Duodenal mucosa (tissue), 2 donors: Measurements from ENCODE around the gene CMIP.
A peak's percentile ranks its signal among the peaks of the same experiment; 100 is the strongest.

ENCODE experiments used
- H3K27ac ChIP-seq: one replicate; pipeline ENCODE4 v1.7.0; 2013; ENCODE audit warnings: low read depth, low read length
- H3K27me3 ChIP-seq, 2 donors: one replicate each; pipeline ENCODE4 v1.7.0; 2013; ENCODE audit warnings: low read length in 2 of 2, control low read depth in 1 of 2; ENCODE audit not compliant: insufficient read depth in 2 of 2, control insufficient read depth in 1 of 2
- H3K36me3 ChIP-seq, 2 donors: one replicate each; pipeline ENCODE4 v1.7.0; 2013; ENCODE audit warnings: low read length in 2 of 2, control low read depth in 1 of 2; ENCODE audit not compliant: insufficient read depth in 2 of 2, control insufficient read depth in 1 of 2
- H3K4me1 ChIP-seq, 2 donors: one replicate each; pipeline ENCODE4 v1.7.0; 2013; ENCODE audit warnings: low read length in 2 of 2, control low read depth in 1 of 2; ENCODE audit not compliant: insufficient read depth in 2 of 2, control insufficient read depth in 1 of 2
- H3K4me3 ChIP-seq, 2 donors: one replicate each; pipeline ENCODE4 v1.7.0; 2013; ENCODE audit warnings: low read length in 2 of 2, low read depth in 1 of 2
- H3K9ac ChIP-seq, 2 donors: one replicate each; pipeline ENCODE4 v1.7.0; 2013; ENCODE audit warnings: low read length in 2 of 2, low read depth in 1 of 2
- H3K9me3 ChIP-seq, 2 donors: one replicate each; pipeline ENCODE4 v1.7.0; 2013; ENCODE audit warnings: low read length in 2 of 2, control low read depth in 1 of 2; ENCODE audit not compliant: control insufficient read depth in 1 of 2

CMIP gene

GRCh38 chr16:81462683-81463082 is 18.1 kb downstream of the CMIP start:
- Histone ChIP-seq H3K4me3 (no peak overlapping the region), H3K27me3 (no peaks in the 10 kb centered on the region), H3K9ac (no peak overlapping the region), H3K4me1 (peaks cover 57% of the 10 kb centered on the region in 2 donors), H3K27ac (no peak overlapping the region), H3K9me3 (no peaks in the 10 kb centered on the region), H3K36me3 (peaks cover 9 to 12% of the 10 kb centered on the region in 2 donors)

DNA sequence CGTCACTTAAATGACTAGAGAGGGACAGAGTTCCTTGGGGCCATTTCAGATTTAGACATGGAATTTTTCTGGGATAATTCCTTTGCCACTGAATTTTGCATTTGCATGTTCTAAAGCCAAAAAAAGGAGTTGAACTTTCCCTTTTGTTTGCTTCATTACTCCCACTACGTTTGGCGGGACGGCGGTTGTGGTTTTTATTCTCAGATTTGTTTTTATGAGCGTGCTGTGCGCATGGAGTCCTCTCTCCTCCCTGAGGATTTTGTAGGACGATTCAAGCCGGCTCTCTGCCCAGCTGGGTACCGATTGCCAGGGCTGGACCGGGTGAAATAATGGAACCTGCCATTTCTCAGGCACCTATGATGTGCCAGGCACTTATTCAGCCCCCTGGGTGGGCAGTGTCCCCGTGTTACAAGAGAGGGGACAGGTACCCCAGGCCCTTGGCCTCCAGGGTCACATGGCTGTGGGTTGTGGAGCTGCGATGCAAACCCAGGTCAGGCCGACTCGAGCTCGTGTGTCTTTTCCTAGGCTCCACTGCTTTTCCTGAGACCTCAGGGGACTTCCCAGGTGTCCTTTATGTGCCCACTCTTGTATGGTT is 18.8 kb downstream of the CMIP start:
- Histone ChIP-seq H3K36me3 (peaks cover 9 to 12% of the 10 kb centered on the region in 2 donors), H3K9ac (no peak overlapping the region), H3K9me3 (no peaks in the 10 kb centered on the region), H3K4me3 (no peak overlapping the region), H3K4me1 (peaks cover 52 to 55% of the 10 kb centered on the region in 2 donors), H3K27me3 (no peaks in the 10 kb centered on the region), H3K27ac (no peak overlapping the region)

- peaks cover 53 to 55% of the 10 kb centered on the region in 2 donors for H3K4me1 ChIP-seq
Measured at GRCh38 chr16:81464279-81464678, 19.7 kb downstream of the CMIP start.

DNA sequence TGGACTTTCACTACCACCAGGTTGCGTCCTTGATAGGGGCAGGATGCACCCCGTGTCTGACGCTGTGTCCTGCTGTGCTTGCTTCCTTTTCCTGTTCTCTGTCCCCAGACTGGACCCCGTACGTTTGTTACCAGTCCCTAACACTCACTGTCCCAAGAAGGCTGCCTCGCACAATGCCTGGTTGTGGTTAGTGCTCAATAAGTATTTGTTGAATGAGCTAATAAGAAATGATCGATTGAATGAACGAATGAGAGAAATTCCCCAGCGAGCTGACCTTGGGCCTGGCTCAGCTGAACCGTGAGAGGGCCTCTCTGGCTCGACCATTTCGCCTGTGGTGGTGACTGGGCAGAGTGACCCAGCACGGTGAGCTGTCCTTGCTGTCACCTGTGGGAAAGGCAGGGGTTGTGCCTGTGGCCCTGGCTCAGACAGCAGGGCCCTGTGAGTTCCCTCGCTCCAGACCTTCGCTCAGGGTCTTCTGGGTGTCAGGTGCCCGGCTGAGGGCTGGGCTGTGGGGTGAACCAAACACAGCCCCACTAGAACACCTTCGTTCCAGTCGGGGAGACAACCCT is 20.9 kb downstream of the CMIP start:
- Histone ChIP-seq H3K27me3 (no peaks in the 10 kb centered on the region), H3K4me1 (peaks cover 58% of the 10 kb centered on the region in 2 donors), H3K9ac (no peak overlapping the region), H3K9me3 (no peaks in the 10 kb centered on the region), H3K27ac (no peak overlapping the region), H3K4me3 (no peak overlapping the region), H3K36me3 (peaks cover 3 to 4% of the 10 kb centered on the region in 2 donors)

More at GRCh38 chr16:81464279-81464678, 19.7 kb downstream of the CMIP start:
- no peak overlapping the region for H3K27ac ChIP-seq
- peaks cover 4% of the 10 kb centered on the region in 2 donors for H3K36me3 ChIP-seq
- no peak overlapping the region for H3K4me3 ChIP-seq
- H3K9ac ChIP-seq, result no peak overlapping the region
- H3K9me3 ChIP-seq, result no peaks in the 10 kb centered on the region
- H3K27me3 ChIP-seq, result no peaks in the 10 kb centered on the region

DNA sequence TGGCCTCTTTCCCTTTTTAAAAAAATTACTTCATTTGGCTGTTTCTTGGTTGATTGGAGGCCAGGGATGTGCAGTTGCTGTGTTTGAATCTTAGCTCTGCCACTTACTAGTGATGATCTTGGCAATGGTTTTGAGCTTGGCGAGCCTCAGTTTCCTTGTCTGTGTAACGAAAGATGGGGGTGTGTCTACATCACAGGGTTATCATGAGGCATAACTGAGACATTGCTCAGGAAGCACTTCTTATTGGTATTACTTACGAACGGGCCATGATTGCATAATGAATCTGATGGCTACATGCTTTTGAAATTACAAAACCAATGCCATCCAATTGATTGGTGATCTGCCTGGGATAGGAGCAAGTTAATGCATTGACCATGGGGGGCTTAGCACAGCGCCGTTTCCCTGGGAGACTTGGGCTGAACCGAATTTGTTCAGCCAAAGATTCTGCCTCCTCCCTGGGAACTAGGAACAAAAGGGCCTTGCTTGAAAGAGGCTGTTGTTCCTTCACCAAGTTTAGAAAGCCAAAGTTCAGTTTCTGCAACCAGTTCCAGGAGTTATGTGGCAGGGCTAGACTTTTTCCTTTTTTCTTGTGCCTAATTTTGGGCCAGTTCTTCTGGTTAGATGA is 21.9 kb downstream of the CMIP start:
- peaks cover 61 to 68% of the 10 kb centered on the region in 2 donors for H3K4me1 ChIP-seq
- no peak overlapping the region for H3K27ac ChIP-seq
- no peak overlapping the region for H3K9ac ChIP-seq

GRCh38 chr16:81467072-81467471 is 22.5 kb downstream of the CMIP start:
- Histone ChIP-seq H3K4me3 (no peak overlapping the region), H3K9ac (no peak overlapping the region), H3K27me3 (no peaks in the 10 kb centered on the region), H3K27ac (no peak overlapping the region), H3K4me1 (peaks cover 63 to 70% of the 10 kb centered on the region in 2 donors), H3K36me3 (peaks cover 8 to 19% of the 10 kb centered on the region in 2 donors), H3K9me3 (no peaks in the 10 kb centered on the region)

More for the DNA sequence above, 21.9 kb downstream of the CMIP start:
- H3K4me3 ChIP-seq, result no peak overlapping the region
- H3K36me3 ChIP-seq, result peaks cover 8 to 13% of the 10 kb centered on the region in 2 donors
- no peaks in the 10 kb centered on the region for H3K27me3 ChIP-seq
- no peaks in the 10 kb centered on the region for H3K9me3 ChIP-seq

DNA sequence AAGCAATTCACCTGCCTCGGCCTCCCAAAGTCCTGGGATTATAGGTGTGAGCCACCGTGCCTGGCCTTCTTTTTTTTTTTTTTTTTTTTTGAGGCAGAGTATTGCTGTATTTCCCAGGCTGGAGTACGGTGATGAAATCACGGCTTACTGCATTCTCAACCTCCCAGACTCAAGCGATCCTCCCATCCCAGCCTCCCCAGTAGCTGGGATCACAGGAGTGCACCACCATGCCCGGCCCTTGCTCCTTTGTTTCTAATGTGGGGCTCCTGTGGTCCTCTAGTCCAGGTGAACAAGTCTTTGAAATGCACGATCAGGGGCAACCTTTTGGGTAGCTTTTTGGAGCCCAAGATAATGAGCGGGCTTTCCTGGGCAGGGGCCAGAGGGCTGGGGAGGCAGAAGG is 23.2 kb downstream of the CMIP start:
- Histone ChIP-seq H3K4me1 (peaks cover 63 to 69% of the 10 kb centered on the region in 2 donors), H3K27me3 (no peaks in the 10 kb centered on the region), H3K36me3 (peaks cover 8 to 26% of the 10 kb centered on the region in 2 donors), H3K9me3 (no peaks in the 10 kb centered on the region), H3K27ac (no peak overlapping the region), H3K9ac (no peak overlapping the region), H3K4me3 (no peak overlapping the region)

GRCh38 chr16:81468269-81468902 is 23.8 kb downstream of the CMIP start:
- Histone ChIP-seq H3K27ac (no peak overlapping the region), H3K27me3 (no peaks in the 10 kb centered on the region), H3K9ac (peak overlapping the region in 1 of 2 donors; percentile 7), H3K36me3 (peaks cover 8 to 28% of the 10 kb centered on the region in 2 donors), H3K4me3 (no peak overlapping the region), H3K4me1 (peaks cover 61 to 75% of the 10 kb centered on the region in 2 donors), H3K9me3 (no peaks in the 10 kb centered on the region)

DNA sequence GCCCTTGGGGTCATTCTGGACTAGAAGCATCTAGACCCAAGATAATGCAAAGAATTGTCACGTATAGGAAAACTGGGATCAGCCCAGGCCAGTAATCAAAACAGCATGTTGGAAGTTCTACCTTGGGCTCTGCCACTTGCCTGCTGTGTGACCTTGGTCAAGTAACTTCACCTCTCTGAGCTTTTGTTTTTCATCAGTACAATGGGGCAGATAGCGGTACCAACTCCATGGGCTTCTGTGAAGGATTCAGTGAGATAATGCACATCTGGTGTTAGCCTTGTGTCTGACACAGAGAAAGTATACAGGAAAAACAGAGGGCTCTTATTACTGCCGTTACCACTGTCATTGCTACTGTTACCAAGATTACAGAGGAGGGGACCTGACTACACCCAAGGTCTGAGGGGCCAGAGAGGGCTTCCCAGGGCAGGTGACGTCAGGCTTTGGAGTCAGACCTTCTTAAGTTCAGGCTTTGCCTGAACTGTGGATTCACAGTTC is 24.6 kb downstream of the CMIP start:
- H3K4me3 ChIP-seq, result no peak overlapping the region
- peaks cover 8 to 28% of the 10 kb centered on the region in 2 donors for H3K36me3 ChIP-seq
- H3K9ac ChIP-seq, result no peak overlapping the region
- H3K27ac ChIP-seq, result no peak overlapping the region
- H3K27me3 ChIP-seq, result no peaks in the 10 kb centered on the region
- H3K4me1 ChIP-seq, result peaks cover 69 to 77% of the 10 kb centered on the region in 2 donors
- no peaks in the 10 kb centered on the region for H3K9me3 ChIP-seq
